Effector CD8-positive, alpha-beta T cell (primary cell): ENCODE measurements around the gene NEK1.
"Not testable (repeated sequence)": the region's sequence is repeated elsewhere in the genome, so short reads cannot be mapped to it uniquely, and the experiment has no call there.

ENCODE experiments used
- DNase-seq: peaks from one replicate; lab custom pipeline; 2025; lab: John Stamatoyannopoulos, UW

The NEK1 gene

GRCh38 chr4:169499907-169500306 lies 112.5 kb downstream of the NEK1 start:
- not testable (repeated sequence) for DNase-seq

DNA sequence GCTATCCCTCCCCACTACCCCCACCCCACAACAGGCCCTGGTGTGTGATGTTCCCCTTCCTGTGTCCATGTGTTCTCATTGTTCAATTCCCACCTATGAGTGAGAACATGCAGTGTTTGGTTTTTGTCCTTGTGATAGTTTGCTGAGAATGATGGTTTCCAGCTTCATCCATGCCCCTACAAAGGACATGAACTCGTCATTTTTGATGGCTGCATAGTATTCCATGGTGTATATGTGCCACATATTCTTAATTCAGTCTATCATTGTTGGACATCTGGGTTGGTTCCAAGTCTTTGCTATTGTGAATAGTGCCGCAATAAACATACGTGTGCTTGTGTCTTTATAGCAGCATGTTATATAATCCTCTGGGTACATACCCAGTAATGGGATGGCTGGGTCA lies 118.1 kb downstream of the NEK1 start:
- DNase-seq, result not testable (repeated sequence)

DNA sequence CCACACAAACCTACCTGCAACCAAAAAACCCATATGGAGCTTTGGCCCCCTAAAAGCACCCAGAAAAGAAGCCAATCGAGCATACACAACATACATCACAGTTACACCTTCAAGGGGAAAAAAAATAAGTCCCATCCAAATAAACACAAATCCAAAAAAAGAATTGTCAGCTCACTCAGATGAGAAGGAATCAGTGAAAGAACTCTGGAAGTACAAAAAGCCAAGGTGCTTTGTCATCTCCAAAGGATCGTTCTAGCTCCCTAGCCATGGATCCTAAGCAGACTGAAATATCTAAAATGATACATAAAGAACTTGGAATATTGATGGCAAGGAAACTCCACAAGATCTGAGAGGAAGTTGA lies 119.2 kb downstream of the NEK1 start:
- no peak for DNase-seq

GRCh38 chr4:169492436-169493163 lies 119.8 kb downstream of the NEK1 start:
- DNase-seq, result no peak

DNA sequence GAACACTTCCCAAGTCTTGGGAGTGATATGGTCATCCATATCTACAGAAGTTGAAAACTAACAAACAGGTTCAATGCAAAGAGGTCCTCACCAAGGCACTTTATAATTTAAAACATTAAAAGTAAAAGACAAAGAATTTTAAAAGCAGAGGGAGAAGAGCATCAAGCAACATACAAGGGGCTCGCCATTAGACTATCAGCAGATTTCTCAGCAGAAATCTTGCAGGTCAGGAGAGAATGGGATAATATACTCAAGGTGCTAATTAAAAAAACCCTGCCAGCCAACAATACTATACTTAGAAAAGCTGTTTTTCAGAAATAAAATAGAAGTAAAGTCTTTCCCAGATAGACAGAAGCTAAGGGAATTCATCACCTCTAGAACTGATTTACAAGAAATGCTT lies 121.2 kb downstream of the NEK1 start:
- DNase-seq, result no peak

DNA sequence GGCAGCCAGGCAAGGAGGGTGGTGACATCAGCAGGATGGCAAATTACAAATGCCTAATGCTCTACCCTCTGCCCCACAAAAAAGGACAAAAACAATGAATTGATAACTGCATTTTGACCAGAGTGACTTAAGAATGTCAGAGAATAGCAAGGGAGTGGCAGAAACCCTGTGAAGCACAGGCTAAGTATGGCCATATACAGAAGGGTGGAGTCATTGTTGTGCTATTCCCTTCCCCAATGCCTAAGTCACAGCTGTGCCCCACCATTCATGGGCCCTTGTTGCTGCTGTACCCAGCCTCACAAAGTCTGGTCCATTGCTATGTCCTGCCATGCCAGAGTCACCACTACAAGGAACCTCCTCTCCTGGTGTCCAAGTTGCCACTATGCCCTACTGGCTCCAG lies 123.1 kb downstream of the NEK1 start:
- DNase-seq, result no peak

DNA sequence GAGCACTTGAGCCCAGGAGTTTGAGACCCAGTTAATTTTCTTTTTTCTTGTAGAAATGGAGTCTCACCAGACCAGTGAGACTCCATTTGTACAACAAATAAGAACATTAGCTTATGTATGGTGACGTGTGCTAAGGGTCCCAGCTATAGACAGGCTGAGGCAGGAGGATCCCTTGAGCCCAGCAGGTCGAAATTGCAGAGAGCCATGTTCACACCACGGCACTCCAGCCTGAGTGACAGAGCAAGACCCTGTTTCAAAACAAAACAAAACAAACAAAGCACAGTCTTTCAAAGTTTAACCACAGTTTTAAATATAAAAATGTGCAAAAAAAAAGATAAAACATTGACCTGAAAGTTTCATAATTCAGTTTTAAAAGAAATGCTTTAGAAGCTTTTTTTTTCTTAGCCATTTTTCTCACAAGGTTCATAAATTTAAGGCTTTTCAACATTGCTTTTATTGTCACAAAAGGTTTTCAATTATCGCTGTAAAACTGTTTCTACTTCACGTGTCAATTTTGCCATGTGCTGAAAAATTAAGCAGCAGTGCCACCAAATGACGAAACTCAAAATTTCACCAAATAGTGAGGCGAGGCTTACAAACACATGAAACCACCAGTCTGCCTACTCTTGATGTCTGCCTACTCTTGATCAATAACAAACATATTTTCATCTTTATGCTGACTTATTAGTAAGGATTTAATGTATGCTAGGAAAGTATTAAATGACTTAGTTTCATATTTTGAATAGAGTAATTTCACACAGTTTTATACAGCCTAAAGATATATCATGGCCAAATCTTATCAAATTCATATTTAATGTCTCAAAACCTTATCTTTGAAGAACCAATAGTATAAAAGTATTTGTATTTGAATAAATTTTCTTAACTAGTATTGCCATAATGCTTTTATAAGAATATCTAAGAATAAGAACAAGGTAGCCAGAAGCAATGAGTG lies 126.3 kb downstream of the NEK1 start:
- DNase-seq, result no peak

DNA sequence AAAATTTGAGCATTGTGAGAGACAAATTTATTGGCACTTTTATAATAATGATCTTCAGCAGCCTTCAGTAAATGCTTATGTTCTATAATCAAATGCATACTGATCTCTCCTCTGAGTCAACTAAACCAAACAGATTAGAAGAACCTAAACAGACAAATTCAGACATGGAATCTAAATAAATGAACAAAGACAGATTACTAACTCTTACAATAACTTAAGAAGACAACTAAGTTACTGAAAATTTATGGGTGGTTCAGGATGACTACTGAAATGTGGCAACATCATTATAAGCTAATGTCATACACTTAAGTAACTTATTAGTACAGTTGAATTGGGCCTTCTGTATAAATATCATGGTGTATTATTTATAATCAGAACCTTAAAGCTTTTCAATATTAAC lies 127.3 kb downstream of the NEK1 start:
- no peak for DNase-seq

GRCh38 chr4:169484485-169484884 lies 127.9 kb downstream of the NEK1 start:
- no peak for DNase-seq

- DNase-seq, result no peak
Observed at GRCh38 chr4:169464080-169464479, 148.3 kb downstream of the NEK1 start.

DNA sequence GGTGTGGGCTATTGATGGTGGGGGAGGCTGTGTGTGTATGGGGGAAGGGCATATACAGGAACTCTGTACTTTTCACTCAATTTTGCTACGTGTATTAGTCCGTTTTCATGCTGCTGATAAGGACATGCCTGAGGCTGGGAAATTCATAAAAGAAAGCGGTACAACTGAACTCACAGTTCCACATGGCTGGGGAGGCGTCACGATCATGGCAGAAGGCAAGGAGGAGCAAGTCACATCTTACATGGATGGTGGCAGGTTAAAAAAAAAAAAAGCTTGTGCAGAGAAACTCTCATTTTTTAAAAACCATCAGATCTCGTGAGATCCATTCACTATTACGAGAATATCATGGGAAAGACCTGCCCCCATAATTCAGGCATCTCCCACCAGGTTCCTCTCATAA lies 152.3 kb downstream of the NEK1 start:
- no peak for DNase-seq

DNA sequence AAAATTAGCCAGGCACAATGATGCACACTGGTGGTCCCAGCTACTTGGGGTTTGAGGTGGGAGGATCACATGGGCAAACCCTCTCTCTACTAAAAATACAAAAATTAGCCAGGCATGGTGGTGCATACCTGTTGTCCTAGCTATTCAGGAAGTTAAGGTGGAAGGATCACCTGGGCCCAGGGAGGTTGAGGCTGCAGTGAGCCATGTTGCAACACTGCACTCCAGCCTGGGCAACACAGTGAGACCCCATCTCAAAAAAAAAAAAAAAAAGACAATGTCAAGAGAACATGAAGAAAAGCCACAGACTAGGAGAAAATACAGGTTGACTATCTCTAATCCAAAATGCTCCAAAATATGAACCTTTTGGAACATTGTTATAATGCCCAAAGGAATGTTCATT lies 153.8 kb downstream of the NEK1 start:
- no peak for DNase-seq

- DNase-seq, result not testable (repeated sequence)
Observed at GRCh38 chr4:169452644-169453043, 159.7 kb downstream of the NEK1 start.

DNA sequence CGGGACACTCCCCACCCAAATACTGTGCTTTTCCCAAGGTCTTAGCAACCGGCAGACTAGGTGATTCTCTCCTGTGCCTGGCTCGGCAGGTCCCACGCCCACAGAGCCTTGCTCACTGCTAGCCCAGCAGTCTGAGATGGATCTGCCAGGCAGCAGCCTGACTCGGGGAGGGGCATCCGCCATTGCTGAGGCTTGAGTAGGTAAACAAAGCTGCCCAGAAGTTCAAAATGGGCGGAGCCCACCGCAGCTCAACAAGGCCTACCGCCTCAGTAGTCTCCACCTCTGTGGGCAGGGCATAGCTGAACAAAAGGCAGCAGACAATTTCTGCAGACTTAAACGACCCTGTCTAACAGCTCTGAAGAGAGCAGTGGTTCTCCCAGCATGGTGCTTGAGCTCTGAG lies 163.4 kb downstream of the NEK1 start:
- DNase-seq, result not testable (repeated sequence)

DNA sequence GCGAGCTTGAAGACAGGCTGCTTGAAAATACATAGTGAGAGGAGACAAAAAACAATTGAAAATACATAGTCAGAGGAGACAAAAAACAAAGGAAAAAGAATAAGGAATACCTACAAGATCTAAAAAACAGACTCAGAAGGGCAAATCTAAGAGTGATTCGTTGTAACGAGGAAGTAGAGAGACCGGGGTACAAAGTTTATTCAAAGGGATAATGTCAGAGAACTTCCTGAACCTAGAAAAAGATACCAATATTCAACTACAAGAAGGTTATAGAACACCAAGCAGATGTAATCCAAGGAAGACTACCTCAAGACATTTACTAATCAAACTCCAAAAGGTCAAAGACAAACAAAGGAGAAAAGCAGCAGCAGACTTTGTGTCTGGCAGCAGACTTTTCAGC lies 165.6 kb downstream of the NEK1 start:
- DNase-seq, result no peak

GRCh38 chr4:169443748-169444147 lies 168.6 kb downstream of the NEK1 start:
- DNase-seq, result no peak

DNA sequence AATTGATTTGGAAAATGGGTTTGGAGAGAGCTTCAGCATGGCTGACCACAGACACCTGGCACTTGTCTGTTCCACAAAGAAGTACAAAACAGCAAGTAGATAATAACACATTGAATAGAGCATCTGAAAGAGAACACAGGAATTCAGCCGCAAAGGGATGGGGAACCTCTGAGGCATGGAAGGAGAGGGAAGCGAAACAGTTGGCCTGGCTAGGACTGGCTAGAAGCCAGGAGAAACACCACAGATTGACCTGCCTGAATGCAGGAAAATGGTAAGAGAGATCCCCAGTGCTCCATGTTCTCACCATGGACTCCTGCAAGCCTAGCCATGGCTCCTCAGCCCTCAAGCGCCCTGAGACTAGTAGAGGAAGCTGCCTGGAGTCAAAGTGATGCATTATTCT lies 171.9 kb downstream of the NEK1 start:
- DNase-seq, result no peak

DNA sequence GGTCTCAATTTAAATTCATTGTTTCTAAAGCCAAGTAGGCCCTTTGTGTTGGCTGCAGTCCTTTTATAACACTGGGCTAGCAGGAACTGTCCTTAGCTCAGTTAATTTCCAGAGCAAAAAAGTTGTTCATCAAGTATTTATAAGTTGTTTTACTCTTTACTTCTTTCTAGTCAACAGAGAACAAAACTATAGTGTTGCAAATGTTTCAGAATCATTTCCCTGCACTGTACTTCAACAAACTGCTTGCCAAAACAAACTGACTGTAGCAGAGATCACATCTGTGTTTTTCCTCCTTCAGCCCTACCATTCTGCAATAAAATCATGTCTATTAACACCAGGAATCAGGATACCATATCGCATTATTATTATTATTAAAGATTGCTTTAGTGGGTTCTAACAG lies 173.1 kb downstream of the NEK1 start:
- DNase-seq, result no peak

GRCh38 chr4:169438057-169438480 lies 174.3 kb downstream of the NEK1 start:
- DNase-seq, result no peak

DNA sequence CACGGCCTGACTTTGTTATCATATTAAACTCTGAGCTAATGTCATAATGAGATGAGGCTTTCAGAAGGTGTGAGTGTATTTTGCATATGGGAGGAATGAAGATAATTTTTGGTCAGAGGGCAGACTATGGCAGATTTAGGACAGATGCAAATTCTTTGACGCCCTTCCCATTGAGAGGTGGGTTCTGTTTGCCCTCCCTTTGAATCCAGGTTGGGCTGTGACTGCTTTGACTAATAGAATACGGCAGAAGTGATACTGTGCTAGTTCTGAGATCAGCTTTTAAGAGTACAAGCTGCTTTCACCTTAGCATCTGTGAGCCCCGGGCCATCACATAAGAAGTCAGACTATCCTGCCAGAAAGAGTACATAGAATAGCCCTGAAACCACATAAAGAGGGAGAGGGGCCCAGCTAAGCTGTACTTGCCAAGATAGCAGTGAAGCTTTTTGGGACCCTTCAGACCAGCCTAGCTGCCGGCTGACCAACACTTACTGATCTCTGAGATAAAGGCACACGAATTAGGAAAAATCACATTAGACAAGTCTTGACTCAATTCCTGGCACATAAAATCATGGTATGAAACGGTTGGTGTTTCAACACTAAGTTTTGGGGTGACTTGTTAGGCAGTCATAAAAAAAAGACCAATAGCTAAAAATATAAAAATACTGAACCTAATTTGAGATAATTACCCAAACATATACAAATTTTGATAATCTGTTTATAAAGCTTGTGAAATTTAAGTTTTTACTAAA lies 174.9 kb downstream of the NEK1 start:
- DNase-seq, result no peak

- DNase-seq, result no peak
Observed at GRCh38 chr4:169436734-169437133, 175.6 kb downstream of the NEK1 start.

DNA sequence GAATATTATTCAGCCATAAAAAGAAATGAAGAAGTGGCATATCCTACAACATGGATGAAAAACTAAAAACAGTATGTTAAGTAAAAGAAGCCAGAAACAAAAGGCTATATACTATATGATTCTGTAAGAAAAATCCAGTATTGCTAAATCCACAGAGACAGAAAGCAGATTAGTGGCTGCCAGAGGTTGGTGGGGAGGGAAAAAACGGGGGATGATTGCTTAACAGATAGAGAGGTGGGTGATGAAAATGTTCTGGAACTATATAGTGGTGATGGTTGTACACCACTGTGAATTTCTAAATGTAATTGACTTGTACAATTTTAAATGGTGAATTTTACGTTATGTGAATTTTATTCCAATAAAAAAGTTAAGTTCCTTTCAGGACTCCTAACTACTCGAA lies 184.0 kb downstream of the NEK1 start:
- no peak for DNase-seq
